Activated CD8-positive, alpha-beta memory T cell treated with anti-CD3 and anti-CD28 coated beads, Interleukin-2, amount 50 U/mL, for 48 hours (primary cell): ENCODE results near the gene AKAP8.
"Not testable (repeated sequence)": the region's sequence is repeated elsewhere in the genome, so short reads cannot be mapped to it uniquely, and the experiment has no call there.

Source experiments
- DNase-seq: peaks from one replicate; pipeline ENCODE4 v3.0.0-alpha.2; 2020

The AKAP8 gene

GRCh38 chr19:15403151-15403531 lies 23.6 kb upstream of the AKAP8 start:
- DNase-seq, result no peak

GRCh38 chr19:15402411-15403150 lies 23.0 kb upstream of the AKAP8 start:
- no peak for DNase-seq

- DNase-seq, result no peak
Measured at GRCh38 chr19:15401397-15401710, 21.8 kb upstream of the AKAP8 start.

GRCh38 chr19:15400521-15401396 lies 21.2 kb upstream of the AKAP8 start:
- no peak for DNase-seq

- DNase-seq, result no peak
Measured at GRCh38 chr19:15399635-15400034, 20.0 kb upstream of the AKAP8 start.

- DNase-seq, result no peak
Measured at GRCh38 chr19:15399234-15399515, 19.6 kb upstream of the AKAP8 start.

GRCh38 chr19:15398501-15399233 lies 19.1 kb upstream of the AKAP8 start:
- no peak for DNase-seq

GRCh38 chr19:15397782-15398181 lies 18.2 kb upstream of the AKAP8 start:
- no peak for DNase-seq

- DNase-seq, result no peak
Measured at GRCh38 chr19:15397236-15397635, 17.6 kb upstream of the AKAP8 start.

- no peak for DNase-seq
Measured at GRCh38 chr19:15396436-15396835, 16.8 kb upstream of the AKAP8 start.

- not testable (repeated sequence) for DNase-seq
Measured at GRCh38 chr19:15395251-15395650, 15.7 kb upstream of the AKAP8 start.

GRCh38 chr19:15394426-15394825 lies 14.8 kb upstream of the AKAP8 start:
- no peak for DNase-seq

GRCh38 chr19:15393963-15394362 lies 14.4 kb upstream of the AKAP8 start:
- no peak for DNase-seq

GRCh38 chr19:15390814-15391213 lies 11.2 kb upstream of the AKAP8 start:
- no peak for DNase-seq

GRCh38 chr19:15381864-15382263 lies 2.3 kb upstream of the AKAP8 start:
- DNase-seq, result no peak

- DNase-seq, result no peak
Measured at GRCh38 chr19:15381429-15381828, 1.8 kb upstream of the AKAP8 start.

- no peak for DNase-seq
Measured at GRCh38 chr19:15379999-15380647, 536 bp upstream of the AKAP8 start.

GRCh38 chr19:15378534-15379082 lies 979 bp downstream of the AKAP8 start:
- peak; percentile 80 for DNase-seq

- no peak for DNase-seq
Measured at GRCh38 chr19:15374796-15375440, 4.7 kb downstream of the AKAP8 start.

GRCh38 chr19:15374105-15374651 lies 5.4 kb downstream of the AKAP8 start:
- DNase-seq, result no peak

- DNase-seq, result no peak
Measured at GRCh38 chr19:15373644-15374043, 5.9 kb downstream of the AKAP8 start.

- DNase-seq, result no peak
Measured at GRCh38 chr19:15372891-15373301, 6.7 kb downstream of the AKAP8 start.
